Tibial artery (tissue), 4 donors: ENCODE results near the gene PATJ.

Experiments used
- DNase-seq, 2 donors: peaks; one replicate each; pipeline ENCODE4 v3.0.0-alpha.2; 2019
- H3K27ac ChIP-seq, 2 donors: fragments of 200-600 bp; sonication (generic) in 1 of 2; 1 replicate in 1 of 2; 2 replicates in 1 of 2; pipeline ENCODE4 v1.5.1; 2018 to 2019; ENCODE audit warnings: mild to moderate bottlenecking in 1 of 2
- H3K27me3 ChIP-seq, 2 donors: fragments of 200-600 bp; sonication (generic) in 1 of 2; one replicate each; pipeline versions ENCODE4 v1.5.1 to v1.6.0; 2016 to 2019
- H3K36me3 ChIP-seq, 3 donors: fragments of 200-600 bp; sonication (generic) in 2 of 3; one replicate each; pipeline ENCODE4 v1.5.1; 2016 to 2019; ENCODE audit warnings: mild to moderate bottlenecking in 2 of 3
- H3K4me1 ChIP-seq, 4 donors: fragments of 200-600 bp; sonication (generic) in 2 of 4; 1 replicate in 3 of 4; 2 replicates in 1 of 4; pipeline ENCODE4 v1.5.1; 2016 to 2019
- H3K4me3 ChIP-seq, 2 donors: fragments of 200-600 bp; sonication (generic) in 1 of 2; 1 replicate in 1 of 2; 2 replicates in 1 of 2; pipeline ENCODE4 v1.5.1; 2018 to 2019; ENCODE audit warnings: mild to moderate bottlenecking in 2 of 2
- H3K9me3 ChIP-seq, 3 donors: fragments of 200-600 bp; sonication (generic) in 1 of 3; one replicate each; pipeline ENCODE4 v1.5.1; 2016 to 2019
- intact Hi-C: fragments of 100-400 bp; cut with DNase I; formaldehyde crosslinking; loops from one replicate; pipeline ENCODE4 v1.15.0; 2023; ENCODE audit warnings: low total_unique reads
- TF ChIP-seq, protein P1 (sequence below), 2 experiments: fragments of 200-600 bp in 1 of 2; fragments of 450-650 bp in 1 of 2; IDR thresholded peaks; one replicate each; pipeline ENCODE4 v1.5.1; 2017 to 2019; ENCODE audit warnings: antibody characterized with exemption in 2 of 2, mild to moderate bottlenecking in 1 of 2, moderate library complexity in 1 of 2

PATJ gene

DNA sequence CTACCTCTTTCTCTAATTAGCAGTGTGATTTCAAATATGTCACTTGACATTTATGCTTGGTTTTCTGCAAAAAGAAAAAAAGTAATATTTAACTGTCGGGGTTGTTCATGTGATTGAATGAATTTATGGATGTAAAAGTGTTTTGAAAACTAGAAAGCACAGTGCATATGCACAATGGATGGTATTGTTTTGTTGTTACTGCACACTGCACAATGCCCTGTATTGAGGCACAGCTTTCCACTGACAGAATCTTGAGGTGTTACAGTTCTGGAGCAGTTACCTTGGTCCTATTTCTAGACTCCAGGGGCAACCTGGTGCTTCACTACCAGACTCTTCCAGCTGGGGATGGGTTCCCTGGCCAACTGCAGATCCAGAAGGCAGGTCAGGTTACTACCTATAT, 335.5 kb downstream of the PATJ start:
- intact Hi-C loops: no loop called here
- DNase-seq: no peak
- Histone ChIP-seq H3K36me3 (peaks cover 0 to 10% (median 0%) of the 10 kb centered on the region in 3 donors), H3K27ac (no peak overlapping the region), H3K4me3 (no peak overlapping the region), H3K4me1 (peaks cover 0 to 5% (median 0%) of the 10 kb centered on the region in 4 donors), H3K27me3 (no peaks in the 10 kb centered on the region), H3K9me3 (no peaks in the 10 kb centered on the region)
- TF ChIP-seq, protein P1, sequence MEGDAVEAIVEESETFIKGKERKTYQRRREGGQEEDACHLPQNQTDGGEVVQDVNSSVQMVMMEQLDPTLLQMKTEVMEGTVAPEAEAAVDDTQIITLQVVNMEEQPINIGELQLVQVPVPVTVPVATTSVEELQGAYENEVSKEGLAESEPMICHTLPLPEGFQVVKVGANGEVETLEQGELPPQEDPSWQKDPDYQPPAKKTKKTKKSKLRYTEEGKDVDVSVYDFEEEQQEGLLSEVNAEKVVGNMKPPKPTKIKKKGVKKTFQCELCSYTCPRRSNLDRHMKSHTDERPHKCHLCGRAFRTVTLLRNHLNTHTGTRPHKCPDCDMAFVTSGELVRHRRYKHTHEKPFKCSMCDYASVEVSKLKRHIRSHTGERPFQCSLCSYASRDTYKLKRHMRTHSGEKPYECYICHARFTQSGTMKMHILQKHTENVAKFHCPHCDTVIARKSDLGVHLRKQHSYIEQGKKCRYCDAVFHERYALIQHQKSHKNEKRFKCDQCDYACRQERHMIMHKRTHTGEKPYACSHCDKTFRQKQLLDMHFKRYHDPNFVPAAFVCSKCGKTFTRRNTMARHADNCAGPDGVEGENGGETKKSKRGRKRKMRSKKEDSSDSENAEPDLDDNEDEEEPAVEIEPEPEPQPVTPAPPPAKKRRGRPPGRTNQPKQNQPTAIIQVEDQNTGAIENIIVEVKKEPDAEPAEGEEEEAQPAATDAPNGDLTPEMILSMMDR (IDR thresholded peaks at IDR 0.05): no peak

GRCh38 chr1:62082456-62083363, 340.4 kb downstream of the PATJ start:
- DNase-seq: no peak
- Histone ChIP-seq H3K4me1 (peaks cover 0 to 5% (median 0%) of the 10 kb centered on the region in 4 donors), H3K27ac (no peak overlapping the region), H3K27me3 (no peaks in the 10 kb centered on the region), H3K4me3 (no peak overlapping the region), H3K9me3 (no peaks in the 10 kb centered on the region), H3K36me3 (peaks cover 0 to 38% (median 0%) of the 10 kb centered on the region in 3 donors)
- intact Hi-C loops: no loop called here
- TF ChIP-seq, protein P1 (IDR thresholded peaks at IDR 0.05): peak; percentile 69 to 85

DNA sequence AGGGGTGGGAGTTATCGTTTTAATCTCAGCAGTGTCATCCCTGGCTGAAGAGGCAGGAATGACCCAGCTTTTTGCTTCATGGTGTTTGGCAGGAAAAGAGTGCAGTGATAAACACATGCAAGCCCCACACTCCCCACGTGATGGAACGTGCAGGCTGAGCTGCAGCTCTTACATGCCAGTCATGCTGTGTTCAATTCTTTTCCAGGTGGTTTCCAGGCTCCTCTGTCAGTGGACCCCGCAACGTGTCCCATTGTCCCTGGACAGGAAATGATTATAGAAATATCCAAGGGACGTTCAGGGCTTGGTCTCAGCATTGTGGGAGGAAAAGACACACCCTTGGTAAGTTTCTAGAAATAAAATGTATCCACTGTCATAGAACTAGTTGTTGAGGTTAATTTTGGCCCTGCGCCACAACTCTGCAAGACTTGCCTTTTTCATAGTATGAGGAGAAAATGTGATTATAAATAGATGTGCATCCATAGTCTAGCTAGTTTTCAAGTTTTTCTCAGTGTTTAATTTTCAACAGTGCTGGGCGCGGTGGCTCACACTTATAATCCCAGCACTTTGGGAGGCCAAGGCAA, 342.1 kb downstream of the PATJ start:
- H3K36me3 ChIP-seq: peaks cover 0 to 45% (median 4%) of the 10 kb centered on the region in 3 donors

DNA sequence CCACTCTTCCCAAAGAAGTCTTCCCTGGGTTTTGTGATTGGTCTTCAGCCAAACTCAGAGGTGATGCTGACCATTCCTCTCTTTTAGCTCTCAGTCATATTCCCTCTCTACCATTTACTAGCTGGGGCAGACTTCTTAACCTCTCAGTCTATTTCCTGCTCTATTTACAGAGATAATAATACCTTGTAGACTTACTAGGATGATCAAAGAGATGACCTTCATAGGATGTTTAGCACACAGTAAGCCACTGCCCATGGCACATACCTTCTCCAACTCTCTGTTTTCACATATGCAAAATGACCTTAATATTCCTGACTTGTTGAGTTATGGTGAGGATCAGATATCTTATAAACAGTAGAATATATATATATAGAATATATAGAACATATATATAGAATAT, 346.2 kb downstream of the PATJ start:
- no peak for DNase-seq
- TF ChIP-seq, protein P1 (IDR thresholded peaks at IDR 0.05): no peak
- H3K4me3 ChIP-seq: no peak overlapping the region
- H3K4me1 ChIP-seq: peaks cover 0 to 8% (median 0%) of the 10 kb centered on the region in 4 donors
- intact Hi-C loops: no loop called here
- peaks cover 0 to 37% (median 4%) of the 10 kb centered on the region in 3 donors for H3K36me3 ChIP-seq
- no peak overlapping the region for H3K27ac ChIP-seq
- no peaks in the 10 kb centered on the region for H3K9me3 ChIP-seq
- no peaks in the 10 kb centered on the region for H3K27me3 ChIP-seq

More for the DNA sequence above, 342.1 kb downstream of the PATJ start:
- Histone ChIP-seq H3K9me3 (no peaks in the 10 kb centered on the region), H3K27me3 (no peaks in the 10 kb centered on the region), H3K4me1 (peaks cover 0 to 5% (median 0%) of the 10 kb centered on the region in 4 donors), H3K4me3 (no peak overlapping the region), H3K27ac (no peak overlapping the region)
- no peak for DNase-seq
- intact Hi-C loops: no loop called here
- TF ChIP-seq, protein P1 (IDR thresholded peaks at IDR 0.05): no peak

GRCh38 chr1:62089570-62089969, 347.3 kb downstream of the PATJ start:
- H3K27ac ChIP-seq: no peak overlapping the region
- TF ChIP-seq, protein P1 (IDR thresholded peaks at IDR 0.05): no peak
- H3K36me3 ChIP-seq: peaks cover 0 to 32% (median 4%) of the 10 kb centered on the region in 3 donors
- peaks cover 0 to 13% (median 0%) of the 10 kb centered on the region in 4 donors for H3K4me1 ChIP-seq
- DNase-seq: no peak
- H3K9me3 ChIP-seq: no peaks in the 10 kb centered on the region
- intact Hi-C loops: no loop called here
- no peaks in the 10 kb centered on the region for H3K27me3 ChIP-seq
- no peak overlapping the region for H3K4me3 ChIP-seq
